ENCODE measurements around the gene RILP. TPM values are rescaled to one million over a fixed set of nuclear protein-coding genes. Genes with fewer than 3 reads are reported as not detected.
A peak's percentile ranks its signal among the peaks of the same experiment; 100 is the strongest.
"Not testable (repeated sequence)": the region's sequence is repeated elsewhere in the genome, so short reads cannot be mapped to it uniquely, and the experiment has no call there.

RILP gene
- total RNA-seq, 6 experiments from 2014 or later, result 14.6 to 47.3 (median 23.9) TPM

DNA sequence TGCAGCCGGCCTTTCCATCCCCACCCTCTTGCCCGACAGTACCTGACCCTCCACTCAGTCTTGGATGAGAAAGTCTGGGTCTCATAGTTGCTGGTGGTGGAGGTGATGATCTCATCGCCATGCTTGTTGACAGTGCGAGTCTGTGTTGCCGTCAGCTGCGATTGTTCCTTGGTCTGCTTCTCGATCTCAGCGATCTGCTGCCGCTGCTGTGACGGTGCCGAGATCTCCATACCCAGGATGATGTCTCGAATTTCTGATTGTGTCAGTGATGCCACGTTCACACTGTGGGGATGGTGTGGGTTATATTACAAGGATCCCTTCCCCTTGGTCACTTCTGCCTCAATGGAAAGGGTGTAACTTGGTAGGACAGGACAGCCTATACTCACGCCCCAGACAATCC is 4.1 kb upstream of the RILP start:
- ATAC-seq, result no peak
- Histone ChIP-seq H3K27ac (no peak overlapping the region), H3K36me3 (peaks cover 39 to 83% (median 58%) of the 10 kb centered on the region in 4 donors), H3K4me3 (no peak overlapping the region), H3K4me1 (peaks cover 0 to 19% (median 11%) of the 10 kb centered on the region in 4 donors), H3K27me3 (no peaks in the 10 kb centered on the region), H3K9me3 (no peaks in the 10 kb centered on the region)
- DNase-seq, result no peak
- intact Hi-C loops (cut with DNase I), result loop anchor here in 1 of 2 donors (10.0 kb wide), 1 partner anchor 51 kb away; no protein-coding TSS in a partner anchor
- 95% methylated on average over 7 of the region's 14 CpGs for WGBS (ENCODE audit: insufficient coverage, low coverage, low lambda C conversion rate, missing lambda C conversion rate)
- TF ChIP-seq POLR2A (IDR thresholded peaks at IDR 0.05), result no peak
- TF ChIP-seq, protein P1, sequence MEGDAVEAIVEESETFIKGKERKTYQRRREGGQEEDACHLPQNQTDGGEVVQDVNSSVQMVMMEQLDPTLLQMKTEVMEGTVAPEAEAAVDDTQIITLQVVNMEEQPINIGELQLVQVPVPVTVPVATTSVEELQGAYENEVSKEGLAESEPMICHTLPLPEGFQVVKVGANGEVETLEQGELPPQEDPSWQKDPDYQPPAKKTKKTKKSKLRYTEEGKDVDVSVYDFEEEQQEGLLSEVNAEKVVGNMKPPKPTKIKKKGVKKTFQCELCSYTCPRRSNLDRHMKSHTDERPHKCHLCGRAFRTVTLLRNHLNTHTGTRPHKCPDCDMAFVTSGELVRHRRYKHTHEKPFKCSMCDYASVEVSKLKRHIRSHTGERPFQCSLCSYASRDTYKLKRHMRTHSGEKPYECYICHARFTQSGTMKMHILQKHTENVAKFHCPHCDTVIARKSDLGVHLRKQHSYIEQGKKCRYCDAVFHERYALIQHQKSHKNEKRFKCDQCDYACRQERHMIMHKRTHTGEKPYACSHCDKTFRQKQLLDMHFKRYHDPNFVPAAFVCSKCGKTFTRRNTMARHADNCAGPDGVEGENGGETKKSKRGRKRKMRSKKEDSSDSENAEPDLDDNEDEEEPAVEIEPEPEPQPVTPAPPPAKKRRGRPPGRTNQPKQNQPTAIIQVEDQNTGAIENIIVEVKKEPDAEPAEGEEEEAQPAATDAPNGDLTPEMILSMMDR (IDR thresholded peaks at IDR 0.05), result no peak

DNA sequence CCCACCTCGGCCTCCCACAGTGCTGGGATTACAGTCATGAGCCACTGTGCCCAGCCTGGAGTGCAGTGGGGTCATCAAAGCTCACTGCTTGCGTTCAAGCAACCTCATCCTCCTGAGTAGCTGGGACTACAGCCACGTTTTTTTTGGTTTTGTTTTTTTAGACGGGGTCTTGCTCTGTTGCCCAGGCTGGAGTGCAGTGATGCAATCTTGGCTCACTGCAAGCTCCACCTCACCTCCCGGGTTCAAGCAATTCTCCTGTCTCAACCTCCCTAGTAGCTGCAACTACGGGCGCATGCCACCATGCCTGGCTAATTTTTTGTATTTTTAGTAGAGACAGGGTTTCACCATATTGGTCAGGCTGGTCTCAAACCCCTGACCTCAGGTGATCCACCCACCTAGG is 3.1 kb upstream of the RILP start:
- H3K27ac ChIP-seq, H3K4me3 ChIP-seq, H3K9me3 ChIP-seq, ATAC-seq, H3K27me3 ChIP-seq, DNase-seq: not testable (repeated sequence)
- 58% methylated on average over 6 of the region's 7 CpGs for WGBS (ENCODE audit: insufficient coverage, low coverage, low lambda C conversion rate, missing lambda C conversion rate)
- Histone ChIP-seq H3K4me1 (peaks cover 0 to 25% (median 16%) of the 10 kb centered on the region in 4 donors), H3K36me3 (peaks cover 31 to 74% (median 51%) of the 10 kb centered on the region in 4 donors)
- intact Hi-C loops (cut with DNase I), result loop anchor here in 1 of 2 donors (10.0 kb wide), 1 partner anchor 52 kb away; no protein-coding TSS in a partner anchor

DNA sequence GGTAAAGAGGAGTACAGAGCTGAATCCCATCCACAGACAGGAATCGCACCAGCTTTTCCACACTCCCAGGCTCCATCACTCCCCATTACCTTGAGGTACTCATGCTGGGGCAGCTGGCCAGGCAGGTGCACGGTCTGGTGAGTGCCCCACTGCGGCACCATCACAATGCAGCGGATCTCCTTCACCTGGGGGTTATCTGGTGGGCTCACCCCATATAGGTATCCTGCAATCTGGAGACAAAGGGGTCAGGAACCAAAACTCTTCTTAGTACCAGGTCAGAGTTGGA is 1.8 kb upstream of the RILP start:
- Histone ChIP-seq H3K27me3 (no peaks in the 10 kb centered on the region), H3K36me3 (peaks cover 24 to 61% (median 44%) of the 10 kb centered on the region in 4 donors), H3K4me1 (peaks cover 0 to 26% (median 16%) of the 10 kb centered on the region in 4 donors), H3K27ac (peak overlapping the region in 1 of 3 donors; percentile 92), H3K4me3 (no peak overlapping the region), H3K9me3 (no peaks in the 10 kb centered on the region)
- WGBS (ENCODE audit: insufficient coverage, low coverage, low lambda C conversion rate, missing lambda C conversion rate), result no CpG with 5 or more reads among the region's 4 CpGs
- TF ChIP-seq, protein P1 (IDR thresholded peaks at IDR 0.05), result no peak
- TF ChIP-seq POLR2A (IDR thresholded peaks at IDR 0.05), result no peak
- ATAC-seq, result no peak
- no peak for DNase-seq
- intact Hi-C loops (cut with DNase I), result loop anchor here in 1 of 2 donors (10.0 kb wide), 1 partner anchor 53 kb away; no protein-coding TSS in a partner anchor

DNA sequence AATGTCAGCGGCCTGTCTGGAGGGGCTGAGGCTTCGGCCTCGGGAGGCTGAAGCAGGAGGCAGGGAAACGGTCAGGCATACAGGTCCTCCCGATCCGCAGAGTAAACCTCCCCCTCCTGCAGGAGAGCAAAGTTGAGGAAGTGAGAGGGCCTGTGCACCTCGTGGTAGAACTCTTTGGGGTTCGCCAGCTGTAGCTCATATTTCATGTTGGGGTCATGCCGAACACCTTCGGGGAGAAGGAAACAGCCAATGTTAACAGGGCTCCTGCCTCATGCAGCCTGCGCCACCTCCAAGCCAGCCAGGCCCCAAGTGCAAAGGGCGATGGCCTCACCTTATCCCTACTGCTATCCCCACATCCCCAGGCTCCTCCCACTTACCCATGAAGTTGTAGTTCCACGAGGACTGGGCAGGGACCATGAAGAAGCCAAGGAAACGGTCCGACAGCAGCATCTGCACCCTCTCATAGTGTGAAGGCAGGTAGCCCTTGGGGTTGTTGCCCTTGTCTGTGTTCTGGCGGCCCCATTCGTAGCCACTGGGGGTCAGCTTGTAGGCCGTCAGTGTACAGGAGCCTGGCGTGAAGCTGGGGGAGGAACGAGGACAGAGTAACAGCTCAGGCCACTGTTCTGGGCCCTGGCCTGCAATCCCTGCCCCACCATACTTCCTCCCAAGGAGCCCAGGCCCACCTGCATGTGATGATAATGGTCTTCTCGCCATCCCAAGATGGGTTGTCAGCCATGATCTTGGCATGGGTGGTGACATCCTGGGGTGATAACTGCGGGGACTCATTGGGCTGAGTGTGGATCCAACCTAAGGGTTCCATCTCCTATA is 1.3 kb upstream of the RILP start:
- Histone ChIP-seq H3K4me3 (peak overlapping the region in 1 of 3 donors; percentile 5), H3K27me3 (no peaks in the 10 kb centered on the region), H3K4me1 (peaks cover 0 to 26% (median 16%) of the 10 kb centered on the region in 4 donors), H3K27ac (peak overlapping the region; percentile 87 to 96 (median 92)), H3K9me3 (no peaks in the 10 kb centered on the region), H3K36me3 (peaks cover 18 to 55% (median 41%) of the 10 kb centered on the region in 4 donors)
- intact Hi-C loops (cut with DNase I), result loop anchor here in 1 of 2 donors (10.0 kb wide), 1 partner anchor 54 kb away; no protein-coding TSS in a partner anchor
- peak; percentile 22 to 56 (median 45) for ATAC-seq
- WGBS (ENCODE audit: insufficient coverage, low coverage, low lambda C conversion rate, missing lambda C conversion rate), result 13% methylated on average over 9 of the region's 22 CpGs
- TF ChIP-seq POLR2A (IDR thresholded peaks at IDR 0.05), result no peak
- TF ChIP-seq, protein P1 (IDR thresholded peaks at IDR 0.05), result no peak
- DNase-seq, result peak; percentile 65 to 89 (median 88)
